Mucosa of descending colon (tissue), 3 donors: Measurements from ENCODE around the gene TNNC1. TPM values are rescaled to one million over a fixed set of nuclear protein-coding genes. Genes with fewer than 3 reads are reported as not detected.

Source experiments
- ATAC-seq: fragments of 200-7000 bp; cut with Tn5 transposase; one replicate; pipeline ENCODE4 v1.9.1; 2020; ENCODE audit warnings: mild to moderate bottlenecking, moderate library complexity
- DNase-seq, 3 donors: peaks; one replicate each; pipeline ENCODE4 v3.0.0-alpha.2; 2020
- H3K36me3 ChIP-seq: fragments of 200-600 bp; one replicate; pipeline ENCODE4 v1.8.0; 2021; ENCODE audit warnings: low read depth, mild to moderate bottlenecking
- H3K4me1 ChIP-seq: fragments of 200-600 bp; one replicate; pipeline ENCODE4 v1.8.0; 2021; ENCODE audit warnings: low read depth, mild to moderate bottlenecking
- H3K4me3 ChIP-seq: fragments of 200-600 bp; one replicate; pipeline ENCODE4 v1.8.0; 2021; ENCODE audit warnings: mild to moderate bottlenecking
- H3K9me3 ChIP-seq: fragments of 200-600 bp; one replicate; pipeline ENCODE4 v1.8.0; 2021; ENCODE audit warnings: mild to moderate bottlenecking
- CTCF ChIP-seq: fragments of 200-600 bp; IDR thresholded peaks from one replicate; pipeline ENCODE4 v1.8.0; 2022; ENCODE audit warnings: antibody characterized with exemption, mild to moderate bottlenecking
- intact Hi-C, 2 donors: fragments of 100-400 bp; cut with DNase I in 1 of 2; cut with micrococcal nuclease in 1 of 2; formaldehyde crosslinking; loops; one replicate each; pipeline versions ENCODE4 v1.11.0 to v1.11.1; 2022; cut with DNase I, micrococcal nuclease
- total RNA-seq, 3 donors: library from RNA; stranded (reverse); fragmentation: NEBNext Ultra II Directional in 2 of 3; extraction: Animal tissue kit (Norgen Biotek cat#: 25700) in 2 of 3; gene quantifications; one replicate each; pipeline versions ENCODE4 v1.2.1 to v1.2.4, GENCODE V29; 2021 to 2023
- donor health status: DM: no; HTN: no; CAD: no; lungs with moderate emphysema.
- donor health status: DM: no; HTN: no; CAD: no.
- donor health status: DM: no; HTN: yes; CAD: no.

The TNNC1 gene
- total RNA-seq, 3 donors from 2014 or later: 0.60 to 6.3 (median 2.5) TPM

GRCh38 chr3:52456800-52457183 is 3.0 kb upstream of the TNNC1 start:
- TF ChIP-seq CTCF: no peak
- intact Hi-C loops: no loop called here
- no peak for DNase-seq

GRCh38 chr3:52456169-52456799 is 2.4 kb upstream of the TNNC1 start:
- Histone ChIP-seq H3K4me3 (peak overlapping the region; percentile 47), H3K9me3 (no peaks in the 10 kb centered on the region), H3K4me1 (peaks cover 11% of the 10 kb centered on the region), H3K36me3 (no peaks in the 10 kb centered on the region)
- ATAC-seq (no peak), DNase-seq (peak in 1 of 3 donors; percentile 18)
- no peak for TF ChIP-seq CTCF
- intact Hi-C loops: no loop called here

More at GRCh38 chr3:52456800-52457183, 3.0 kb upstream of the TNNC1 start:
- no peak overlapping the region for H3K4me3 ChIP-seq
- H3K4me1 ChIP-seq: peaks cover 11% of the 10 kb centered on the region
- no peaks in the 10 kb centered on the region for H3K9me3 ChIP-seq
- no peaks in the 10 kb centered on the region for H3K36me3 ChIP-seq
- ATAC-seq: no peak

- peak within 1 kb of the TSS; percentile 47 for H3K4me3 ChIP-seq
- H3K36me3 ChIP-seq: no peaks in the 10 kb centered on the region
- peaks cover 11% of the 10 kb centered on the region for H3K4me1 ChIP-seq
- peak; percentile 94 to 96 (median 95) for DNase-seq
- no peak for TF ChIP-seq CTCF
- H3K9me3 ChIP-seq: no peaks in the 10 kb centered on the region
- peak; percentile 97 for ATAC-seq
- intact Hi-C loops: no loop called here
Measured at GRCh38 chr3:52455283-52456168, 1.7 kb upstream of the TNNC1 start, which contains the start of gene NISCH. TSS of gene NISCH (plus strand) at chr3:52455604. CDS start at chr3:52455642, 38 bp downstream.

- peak; percentile 21 for ATAC-seq
- H3K36me3 ChIP-seq: no peaks in the 10 kb centered on the region
- no peak for TF ChIP-seq CTCF
- no peaks in the 10 kb centered on the region for H3K9me3 ChIP-seq
- H3K4me3 ChIP-seq: peak overlapping the region; percentile 47
- peaks cover 11% of the 10 kb centered on the region for H3K4me1 ChIP-seq
- no peak for DNase-seq
- intact Hi-C loops: no loop called here
Measured at GRCh38 chr3:52454938-52455282, 1.1 kb upstream of the TNNC1 start.

GRCh38 chr3:52454250-52454937 is 553 bp upstream of the TNNC1 start:
- no peaks in the 10 kb centered on the region for H3K36me3 ChIP-seq
- ATAC-seq (no peak), DNase-seq (peak in 1 of 3 donors; percentile 36)
- peaks cover 11% of the 10 kb centered on the region for H3K4me1 ChIP-seq
- no peaks in the 10 kb centered on the region for H3K9me3 ChIP-seq
- intact Hi-C loops: no loop called here
- no peak overlapping the region for H3K4me3 ChIP-seq
- no peak for TF ChIP-seq CTCF
